GM18507 (cell line): ENCODE results near the gene POLK.
"Not testable (repeated sequence)": the region's sequence is repeated elsewhere in the genome, so short reads cannot be mapped to it uniquely, and the experiment has no call there.

ENCODE experiments used
- DNase-seq: peaks from one replicate; pipeline ENCODE4 v3.0.0; 2011; ENCODE audit warnings: low read depth; ENCODE audit not compliant: insufficient read length; ENCODE audit errors: extremely low spot score
- FAIRE-seq: peaks from 2 replicates; lab custom pipeline; 2011; peaks lifted over from hg19 to GRCh38; lab: Jason Lieb, UNC

The POLK gene

GRCh38 chr5:75588666-75589065, 77.0 kb downstream of the POLK start:
- no peak for FAIRE-seq
- no peak for DNase-seq

- FAIRE-seq (no peak), DNase-seq (no peak)
Observed at GRCh38 chr5:75600535-75600934, 88.8 kb downstream of the POLK start.

GRCh38 chr5:75601567-75601966, 89.9 kb downstream of the POLK start:
- DNase-seq (no peak), FAIRE-seq (no peak)

GRCh38 chr5:75601996-75602395, 90.3 kb downstream of the POLK start:
- no peak for FAIRE-seq

DNA sequence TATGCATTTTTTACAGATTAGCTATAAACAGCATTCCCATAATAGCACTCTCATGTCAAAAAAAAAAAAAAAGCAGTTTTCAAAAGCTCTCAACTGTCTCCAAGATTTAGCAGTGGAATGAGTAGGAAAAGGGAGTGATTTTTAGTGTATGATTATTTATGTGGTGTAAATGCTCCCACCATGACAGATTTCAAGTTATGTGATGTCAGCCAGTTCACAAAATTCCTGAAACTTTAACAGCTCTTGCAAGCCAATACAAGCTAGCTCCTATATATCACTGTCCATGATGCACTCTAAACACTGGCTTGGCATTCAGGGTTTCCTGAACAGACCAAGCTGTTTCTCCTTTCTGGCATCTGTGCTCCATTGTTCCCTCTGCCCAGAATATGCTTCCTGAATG, 91.7 kb downstream of the POLK start:
- DNase-seq (no peak), FAIRE-seq (no peak)

More at GRCh38 chr5:75601996-75602395, 90.3 kb downstream of the POLK start:
- DNase-seq, result no peak

- no peak for FAIRE-seq
- DNase-seq, result no peak
Observed at GRCh38 chr5:75603821-75604220, 92.1 kb downstream of the POLK start.

- not testable (repeated sequence) for DNase-seq, FAIRE-seq
Observed at GRCh38 chr5:75607341-75607740, 95.7 kb downstream of the POLK start.

DNA sequence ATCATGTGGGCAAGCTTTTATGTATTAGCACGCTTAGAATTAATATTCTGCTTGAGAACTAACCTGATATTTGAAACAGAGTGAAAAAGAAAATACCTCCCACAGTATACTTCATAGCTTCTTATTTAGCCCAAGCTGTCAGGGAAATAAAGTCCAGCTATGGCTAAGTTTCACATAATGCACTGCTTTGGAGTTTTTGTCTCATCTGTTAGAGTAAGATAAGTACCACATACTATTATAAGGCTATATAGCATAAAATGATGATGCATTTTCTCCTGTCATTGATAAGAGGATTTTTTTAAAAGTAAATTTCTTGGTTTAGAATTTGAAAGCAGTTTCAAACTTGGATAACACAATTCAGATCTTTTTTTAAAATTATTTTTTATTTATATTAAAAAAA, 97.2 kb downstream of the POLK start:
- FAIRE-seq (no peak), DNase-seq (no peak)

DNA sequence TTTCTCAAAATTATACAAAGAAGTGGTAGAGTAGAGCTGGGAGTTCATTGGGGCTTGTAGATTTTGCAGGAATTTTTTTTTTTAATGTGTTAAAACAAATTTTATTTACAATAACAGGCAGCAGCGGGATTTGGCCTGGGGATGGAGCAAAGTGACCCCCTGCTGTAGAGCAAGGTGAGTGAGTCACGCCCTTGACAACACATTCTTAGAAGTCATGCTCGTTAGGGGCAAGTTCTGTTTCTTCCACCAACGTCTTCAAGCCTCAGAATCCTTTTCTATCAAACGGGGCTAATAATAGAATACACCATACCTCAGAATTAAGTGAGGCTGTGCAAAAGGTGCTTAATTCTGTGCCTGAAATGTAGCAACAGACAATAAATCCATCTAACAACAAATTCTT, 98.5 kb downstream of the POLK start:
- DNase-seq (no peak), FAIRE-seq (no peak)

DNA sequence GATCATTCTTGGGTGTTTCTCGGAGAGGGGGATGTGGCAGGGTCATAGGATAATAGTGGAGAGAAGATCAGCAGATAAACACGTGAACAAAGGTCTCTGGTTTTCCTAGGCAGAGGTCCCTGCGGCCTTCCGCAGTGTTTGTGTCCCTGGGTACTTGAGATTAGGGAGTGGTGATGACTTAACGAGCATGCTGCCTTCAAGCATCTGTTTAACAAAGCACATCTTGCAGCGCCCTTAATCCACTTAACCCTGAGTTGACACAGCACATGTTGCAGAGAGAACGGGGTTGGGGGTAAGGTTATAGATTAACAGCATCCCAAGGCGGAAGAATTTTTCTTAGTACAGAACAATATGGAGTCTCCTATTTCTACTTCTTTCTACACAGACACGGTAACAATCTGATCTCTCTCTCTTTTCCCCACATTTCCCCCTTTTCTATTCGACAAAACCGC, 99.2 kb downstream of the POLK start:
- FAIRE-seq, DNase-seq: not testable (repeated sequence)

DNA sequence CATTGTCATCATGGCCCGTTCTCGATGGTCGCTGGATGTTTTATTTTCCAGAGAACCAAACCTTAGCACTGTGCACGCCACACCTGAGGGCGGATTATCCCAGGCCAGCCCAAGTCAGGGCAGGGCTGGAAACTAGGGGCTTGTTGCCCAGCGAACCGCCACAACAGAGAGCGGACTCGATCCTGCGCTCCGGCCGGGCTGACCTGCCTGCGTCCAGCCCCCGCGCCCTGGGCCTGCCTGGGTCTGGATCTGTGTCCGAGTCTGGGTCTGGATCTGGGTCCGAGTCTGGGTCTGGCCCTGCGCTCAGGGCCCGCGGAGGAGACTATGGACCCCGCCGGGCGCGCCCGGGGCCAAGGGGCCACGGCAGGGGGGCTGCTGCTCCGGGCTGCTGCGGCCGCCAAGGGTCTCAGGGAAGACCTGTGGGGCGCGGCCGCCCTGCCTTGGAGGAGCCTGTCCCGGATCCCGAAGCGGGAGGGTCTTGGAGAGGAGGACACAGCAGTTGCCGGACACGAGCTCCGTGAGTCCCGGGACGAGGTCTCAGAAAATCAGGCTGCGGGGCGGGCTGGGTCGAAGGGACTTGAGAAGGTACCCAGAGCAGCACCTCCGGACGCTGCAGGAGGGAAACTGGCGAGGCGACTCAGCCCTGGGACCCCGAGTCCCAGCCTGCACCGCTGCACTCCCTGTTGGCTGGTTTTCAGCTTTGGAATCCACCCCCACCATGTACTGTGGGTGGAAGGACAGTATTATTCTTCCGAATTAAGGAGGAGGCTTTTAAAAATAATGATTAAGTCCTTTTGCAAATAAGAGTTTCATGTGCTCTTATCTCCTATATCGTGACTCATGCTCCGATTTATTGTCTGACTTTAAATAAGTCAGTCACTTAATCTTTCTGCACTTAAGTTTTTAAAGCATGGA, 99.9 kb downstream of the POLK start, which contains the start of gene ANKDD1B:
Gene ANKDD1B (plus strand): TSS at position 143 of the 915 bp plus-strand sequence. CDS start 182 bp downstream, at position 325.
- no peak for FAIRE-seq

GRCh38 chr5:75612226-75612569, 100.5 kb downstream of the POLK start:
- DNase-seq (no peak), FAIRE-seq (no peak)

More for the DNA sequence above, 99.9 kb downstream of the POLK start, which contains the start of gene ANKDD1B:
- no peak for DNase-seq

DNA sequence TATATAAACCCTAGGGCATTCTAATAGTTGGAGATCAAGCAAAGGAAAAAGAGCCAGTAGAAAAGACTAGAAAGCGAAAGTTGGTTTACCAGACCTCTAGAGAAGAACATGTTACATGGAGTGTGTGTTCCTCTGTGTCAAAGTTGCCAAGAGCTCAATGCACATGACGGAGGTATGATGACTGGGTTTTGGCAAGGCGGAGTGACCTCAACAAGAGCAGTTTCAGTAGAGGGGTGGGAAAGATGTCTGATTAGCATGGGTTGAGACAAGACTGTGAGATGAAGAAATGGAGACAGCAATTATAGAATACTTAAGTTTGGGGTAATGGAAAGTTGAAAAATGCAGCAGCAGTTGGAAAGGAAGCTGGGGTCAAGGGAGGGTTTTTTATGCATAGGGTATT, 101.2 kb downstream of the POLK start:
- DNase-seq (no peak), FAIRE-seq (no peak)

DNA sequence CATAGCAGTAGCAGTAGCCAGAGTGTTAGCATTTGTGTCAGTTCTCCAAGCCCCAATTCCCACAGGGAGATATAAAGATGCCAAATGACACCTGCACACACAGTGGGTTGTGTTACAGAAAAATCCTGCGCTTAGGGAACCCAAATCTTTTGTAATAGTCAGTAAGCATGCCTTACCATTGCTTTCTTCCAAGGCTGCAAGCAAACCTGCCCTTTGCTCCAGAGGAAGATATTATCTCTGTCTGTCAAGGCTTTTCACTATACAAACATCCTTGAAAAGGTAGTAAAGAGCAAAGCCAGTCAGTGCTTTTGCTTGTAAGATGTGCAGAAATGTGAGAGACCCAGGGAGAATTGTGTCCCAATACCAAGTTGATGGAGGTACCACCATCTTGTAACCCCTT, 102.5 kb downstream of the POLK start:
- FAIRE-seq (no peak), DNase-seq (no peak)

DNA sequence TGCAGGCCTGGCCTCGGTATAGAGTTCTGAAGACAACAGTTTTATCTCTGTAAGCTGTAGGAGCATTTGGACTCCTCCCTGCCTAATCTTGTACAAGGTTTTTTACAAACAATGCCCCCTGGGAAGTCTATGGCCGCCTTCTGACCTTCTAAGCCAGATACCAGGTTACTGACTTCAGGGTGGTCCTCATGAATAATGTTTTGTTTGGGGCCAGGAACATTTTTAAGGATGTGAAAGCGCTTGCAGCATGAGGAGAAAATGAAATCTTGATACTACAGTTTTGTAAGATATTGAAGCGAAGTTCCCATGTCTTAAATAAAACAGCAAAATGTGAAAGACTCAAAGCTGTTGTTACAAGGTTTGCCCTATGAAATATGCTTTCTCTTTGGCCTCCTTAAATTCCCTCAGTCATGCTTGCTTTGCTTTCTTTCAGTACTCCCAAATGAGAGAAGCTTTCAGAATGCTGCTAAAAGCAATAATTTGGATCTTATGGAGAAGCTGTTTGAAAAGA, 104.7 kb downstream of the POLK start:
- no peak for DNase-seq
- no peak for FAIRE-seq

DNA sequence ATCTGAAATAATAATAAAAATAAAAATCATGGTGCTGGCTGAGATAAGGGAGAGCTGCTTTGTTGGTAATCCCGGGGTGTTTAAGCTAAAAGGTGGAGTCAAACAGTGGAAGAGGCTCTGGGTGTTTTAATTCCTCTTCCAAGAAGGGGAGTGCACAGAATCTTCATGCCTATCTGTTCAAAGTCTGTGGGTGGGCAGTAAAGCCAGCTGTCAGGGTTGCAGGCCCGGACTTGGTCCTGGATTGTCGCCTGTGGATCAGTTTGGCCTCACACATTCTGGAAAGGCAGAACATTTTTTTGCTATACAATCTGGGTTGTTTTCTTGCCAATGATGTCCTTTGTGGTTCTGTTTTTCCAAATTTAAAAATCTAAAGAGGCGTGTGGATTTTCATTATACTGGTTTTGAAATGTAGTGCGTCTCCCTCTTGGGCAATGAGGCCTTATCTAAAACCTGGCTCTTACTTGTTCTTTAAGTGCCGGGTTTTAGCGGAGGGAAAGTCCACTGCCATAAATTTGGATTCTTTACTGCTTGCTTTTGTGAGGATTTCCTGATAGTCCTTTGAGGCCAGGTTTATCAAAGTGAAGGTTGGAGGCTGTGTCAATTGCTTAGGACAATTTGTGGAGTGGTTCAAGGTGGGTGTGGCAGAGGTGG, 105.4 kb downstream of the POLK start:
- no peak for FAIRE-seq
- DNase-seq, result no peak

DNA sequence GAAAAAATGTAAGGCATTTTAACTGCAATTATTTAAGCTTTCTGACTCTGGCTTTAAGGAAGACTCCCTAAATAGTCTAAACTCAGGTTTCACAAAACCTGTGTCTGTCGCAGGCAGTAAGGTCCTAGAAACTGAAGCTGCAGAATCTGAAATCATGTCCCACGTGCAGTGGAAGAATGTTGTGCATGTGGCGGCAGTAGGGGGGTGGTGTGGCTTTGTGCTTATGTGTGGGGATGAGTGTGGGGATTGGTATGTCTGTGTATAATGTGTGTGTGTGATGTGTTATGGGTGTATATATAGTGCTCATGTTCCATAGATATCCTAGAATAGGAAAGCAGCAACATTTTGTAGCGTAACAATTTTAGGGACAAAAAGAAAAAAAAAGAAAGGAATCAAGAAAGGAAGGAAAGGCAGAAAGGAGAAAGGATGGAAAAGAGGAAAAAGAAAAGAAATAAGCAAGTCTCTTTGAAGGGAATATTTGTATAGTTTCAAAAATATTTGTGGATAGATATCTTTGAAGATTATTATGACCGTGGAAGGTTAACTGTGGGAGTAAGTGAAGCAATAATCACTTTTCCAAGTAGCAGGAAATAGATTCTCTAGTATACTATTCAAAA, 106.2 kb downstream of the POLK start:
- FAIRE-seq (no peak), DNase-seq (no peak)

DNA sequence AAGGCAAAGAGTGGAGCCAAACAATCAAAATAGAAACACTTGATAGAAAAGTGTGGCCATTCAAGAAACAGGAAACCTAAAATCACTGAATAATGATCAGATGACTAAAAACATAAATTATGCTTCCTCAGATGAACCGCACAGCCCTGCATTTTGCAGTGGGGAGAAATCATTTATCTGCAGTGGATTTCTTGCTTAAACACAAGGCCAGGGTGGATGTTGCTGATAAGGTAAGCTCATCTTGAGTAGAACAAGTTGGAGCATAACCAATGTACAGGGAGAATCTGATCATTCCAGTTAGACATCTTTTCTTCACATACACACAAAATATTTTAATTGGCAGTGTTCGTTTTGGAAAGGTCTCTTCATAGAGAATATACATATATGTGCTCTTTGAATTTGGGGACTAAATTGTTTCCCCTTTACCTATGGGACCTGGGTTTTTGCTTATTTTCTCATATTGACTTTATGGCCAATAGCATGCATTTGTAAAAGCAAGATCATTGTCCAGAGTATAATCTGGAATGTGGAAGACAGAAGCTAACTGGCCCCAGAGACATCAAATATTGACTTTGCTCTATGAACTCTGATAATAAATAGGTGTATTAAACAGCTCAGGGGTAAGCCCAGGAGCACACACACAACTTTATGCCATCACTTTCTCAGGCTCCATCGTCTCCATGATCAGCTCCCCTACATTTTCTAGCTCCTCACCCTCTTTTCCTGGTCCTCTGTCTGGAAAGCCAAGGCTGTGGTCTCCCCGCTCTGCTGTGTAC, 108.7 kb downstream of the POLK start:
- no peak for DNase-seq
- FAIRE-seq, result no peak

- DNase-seq, result no peak
Observed at GRCh38 chr5:75622564-75622963, 110.9 kb downstream of the POLK start.

More at GRCh38 chr5:75622564-75622963, 110.9 kb downstream of the POLK start:
- no peak for FAIRE-seq
